GM12865 (cell line): Measurements from ENCODE around the gene SYT13.
A peak's percentile ranks its signal among the peaks of the same experiment; 100 is the strongest.

ENCODE experiments used
- DNase-seq: peaks from one replicate; pipeline ENCODE4 v3.0.0; 2010; ENCODE audit warnings: low read depth
- H3K4me3 ChIP-seq: 2 replicates; pipeline ENCODE4 v1.5.1; 2011; ENCODE audit warnings: mild to moderate bottlenecking, low read depth, low read length, control low read depth
- CTCF ChIP-seq: IDR thresholded peaks from 2 replicates; pipeline ENCODE4 v1.5.1; 2011; ENCODE audit warnings: low read length, control low read depth, low read depth, inconsistent platforms; ENCODE audit not compliant: insufficient read depth; ENCODE audit errors: missing control alignments

SYT13 gene

GRCh38 chr11:45223496-45223895, 62.6 kb downstream of the SYT13 start:
- TF ChIP-seq CTCF, result no peak
- DNase-seq, result no peak
- no peak overlapping the region for H3K4me3 ChIP-seq

- DNase-seq, result no peak
- no peak for TF ChIP-seq CTCF
- H3K4me3 ChIP-seq, result no peak overlapping the region
Observed at GRCh38 chr11:45219411-45219810, 66.7 kb downstream of the SYT13 start.

- DNase-seq, result no peak
- no peak overlapping the region for H3K4me3 ChIP-seq
- no peak for TF ChIP-seq CTCF
Observed at GRCh38 chr11:45218705-45219104, 67.4 kb downstream of the SYT13 start.

- no peak for TF ChIP-seq CTCF
- no peak for DNase-seq
- no peak overlapping the region for H3K4me3 ChIP-seq
Observed at GRCh38 chr11:45217991-45218390, 68.2 kb downstream of the SYT13 start.

- no peak for DNase-seq
- no peak for TF ChIP-seq CTCF
- H3K4me3 ChIP-seq, result no peak overlapping the region
Observed at GRCh38 chr11:45216901-45217300, 69.2 kb downstream of the SYT13 start.

- TF ChIP-seq CTCF, result no peak
- DNase-seq, result no peak
- no peak overlapping the region for H3K4me3 ChIP-seq
Observed at GRCh38 chr11:45216031-45216430, 70.1 kb downstream of the SYT13 start.

GRCh38 chr11:45215098-45215865, 70.9 kb downstream of the SYT13 start:
- no peak for TF ChIP-seq CTCF
- peak; percentile 5 for DNase-seq
- no peak overlapping the region for H3K4me3 ChIP-seq
